Thyroid gland (tissue), 4 donors: ENCODE data around the gene DMGDH. TPM values are rescaled to one million over a fixed set of nuclear protein-coding genes. Genes with fewer than 3 reads are reported as not detected.

Experiments
- DNase-seq, 2 donors: peaks; one replicate each; pipeline ENCODE4 v3.0.0-alpha.2; 2019
- H3K27ac ChIP-seq, 3 donors: fragments of 200-600 bp; sonication (generic); 1 replicate in 2 of 3; 2 replicates in 1 of 3; pipeline ENCODE4 v1.5.1; 2016 to 2019; ENCODE audit warnings: mild to moderate bottlenecking in 1 of 3, moderate library complexity in 1 of 3
- H3K27me3 ChIP-seq: fragments of 200-600 bp; sonication (generic); one replicate; pipeline ENCODE4 v1.5.1; 2019
- H3K36me3 ChIP-seq, 2 donors: fragments of 200-600 bp; sonication (generic); one replicate each; pipeline ENCODE4 v1.5.1; 2016 to 2019
- H3K4me1 ChIP-seq, 2 donors: fragments of 200-600 bp; sonication (generic); one replicate each; pipeline ENCODE4 v1.5.1; 2017 to 2019
- H3K4me3 ChIP-seq, 3 donors: fragments of 200-600 bp; sonication (generic); replicated peaks in 1 of 3; 1 replicate in 2 of 3; 2 replicates in 1 of 3; pipeline ENCODE4 v1.5.1; 2016; ENCODE audit warnings: mild to moderate bottlenecking in 1 of 3
- H3K9me3 ChIP-seq: fragments of 200-600 bp; sonication (generic); one replicate; pipeline ENCODE4 v1.5.1; 2017
- POLR2A ChIP-seq, 2 donors: fragments of 450-650 bp; IDR thresholded peaks; one replicate each; pipeline ENCODE4 v1.6.1; 2017; ENCODE audit warnings: antibody characterized with exemption in 2 of 2, mild to moderate bottlenecking in 2 of 2, moderate library complexity in 1 of 2
- WGBS, 2 donors: methylation state at CpG; one replicate each; pipeline ENCODE4 v1.1.5; 2017; 5-methylcytosine and 5-hydroxymethylcytosine counted together
- intact Hi-C: fragments of 100-400 bp; cut with DNase I; formaldehyde crosslinking; loops from one replicate; pipeline ENCODE4 v1.15.1; 2023
- total RNA-seq, 4 donors: library from RNA; depleted of rRNA; stranded (reverse); fragments of >200 nt; gene quantifications; one replicate each; pipeline ENCODE4 v1.2.3, GENCODE V29; 2016
- TF ChIP-seq, protein P1 (sequence below), 6 experiments: fragments of 200-600 bp in 3 of 6; fragments of 450-650 bp in 3 of 6; sonication (generic) in 3 of 6; IDR thresholded peaks; one replicate each; pipeline ENCODE4 v1.5.1; 2016 to 2019; ENCODE audit warnings: antibody characterized with exemption in 6 of 6, mild to moderate bottlenecking in 2 of 6, inconsistent platforms in 1 of 6, moderate library complexity in 1 of 6

The DMGDH gene
- total RNA-seq, 4 donors from 2014 or later, result 7.0 to 15.9 (median 10.4) TPM

GRCh38 chr5:79021753-79022152, 47.7 kb downstream of the DMGDH start:
- H3K27ac ChIP-seq, result no peak overlapping the region
- no peaks in the 10 kb centered on the region for H3K9me3 ChIP-seq
- DNase-seq, result no peak
- no peak overlapping the region for H3K4me3 ChIP-seq
- no peaks in the 10 kb centered on the region for H3K4me1 ChIP-seq
- no peaks in the 10 kb centered on the region for H3K36me3 ChIP-seq
- H3K27me3 ChIP-seq, result no peaks in the 10 kb centered on the region
- no peak for TF ChIP-seq POLR2A (IDR thresholded peaks at IDR 0.05)
- TF ChIP-seq, protein P1, sequence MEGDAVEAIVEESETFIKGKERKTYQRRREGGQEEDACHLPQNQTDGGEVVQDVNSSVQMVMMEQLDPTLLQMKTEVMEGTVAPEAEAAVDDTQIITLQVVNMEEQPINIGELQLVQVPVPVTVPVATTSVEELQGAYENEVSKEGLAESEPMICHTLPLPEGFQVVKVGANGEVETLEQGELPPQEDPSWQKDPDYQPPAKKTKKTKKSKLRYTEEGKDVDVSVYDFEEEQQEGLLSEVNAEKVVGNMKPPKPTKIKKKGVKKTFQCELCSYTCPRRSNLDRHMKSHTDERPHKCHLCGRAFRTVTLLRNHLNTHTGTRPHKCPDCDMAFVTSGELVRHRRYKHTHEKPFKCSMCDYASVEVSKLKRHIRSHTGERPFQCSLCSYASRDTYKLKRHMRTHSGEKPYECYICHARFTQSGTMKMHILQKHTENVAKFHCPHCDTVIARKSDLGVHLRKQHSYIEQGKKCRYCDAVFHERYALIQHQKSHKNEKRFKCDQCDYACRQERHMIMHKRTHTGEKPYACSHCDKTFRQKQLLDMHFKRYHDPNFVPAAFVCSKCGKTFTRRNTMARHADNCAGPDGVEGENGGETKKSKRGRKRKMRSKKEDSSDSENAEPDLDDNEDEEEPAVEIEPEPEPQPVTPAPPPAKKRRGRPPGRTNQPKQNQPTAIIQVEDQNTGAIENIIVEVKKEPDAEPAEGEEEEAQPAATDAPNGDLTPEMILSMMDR (IDR thresholded peaks at IDR 0.05), result no peak
- whole genome bisulfite sequencing, 2 donors, result 46 to 50% methylated on average over 4 of the region's 4 CpGs
- intact Hi-C loops, result loop anchor here (5.0 to 10.0 kb wide), 2 partner anchors 111 to 1063 kb away; no protein-coding TSS in a partner anchor

GRCh38 chr5:79020861-79021561, 48.5 kb downstream of the DMGDH start:
- TF ChIP-seq, protein P1 (IDR thresholded peaks at IDR 0.05), result peak; percentile 48 to 83 (median 61)
- TF ChIP-seq POLR2A (IDR thresholded peaks at IDR 0.05), result no peak
- 16 to 17% methylated on average over 14 of the region's 14 CpGs for WGBS, 2 donors
- peak; percentile 60 to 66 for DNase-seq
- Histone ChIP-seq H3K4me1 (no peaks in the 10 kb centered on the region), H3K36me3 (no peaks in the 10 kb centered on the region), H3K9me3 (no peaks in the 10 kb centered on the region), H3K4me3 (no peak overlapping the region), H3K27ac (no peak overlapping the region), H3K27me3 (no peaks in the 10 kb centered on the region)
- intact Hi-C loops, result loop anchor here (5.0 to 10.0 kb wide), 2 partner anchors 111 to 1064 kb away; no protein-coding TSS in a partner anchor

DNA sequence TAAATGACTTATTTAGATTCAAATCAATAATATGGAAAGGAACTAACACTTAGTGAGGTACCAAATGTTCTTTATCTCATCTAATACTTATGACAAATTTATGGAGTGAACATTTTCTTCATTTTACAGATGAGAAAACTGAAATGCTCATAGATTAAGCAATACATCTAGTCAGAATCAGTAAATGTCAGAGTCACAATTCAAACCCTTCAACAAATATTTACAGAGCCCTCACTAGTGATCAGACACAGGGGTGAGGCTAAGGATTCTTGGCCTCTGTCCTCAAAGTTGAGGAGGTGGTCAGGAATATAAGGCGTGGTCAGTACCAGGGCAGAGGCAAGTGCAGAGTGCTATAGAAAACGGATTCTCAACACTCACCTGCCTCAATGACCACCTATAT, 54.8 kb downstream of the DMGDH start:
- Histone ChIP-seq H3K27ac (no peak overlapping the region), H3K4me3 (no peak overlapping the region), H3K9me3 (no peaks in the 10 kb centered on the region), H3K4me1 (no peaks in the 10 kb centered on the region), H3K36me3 (no peaks in the 10 kb centered on the region), H3K27me3 (no peaks in the 10 kb centered on the region)
- intact Hi-C loops, result no loop called here
- DNase-seq, result no peak
- TF ChIP-seq, protein P1 (IDR thresholded peaks at IDR 0.05), result no peak
- no peak for TF ChIP-seq POLR2A (IDR thresholded peaks at IDR 0.05)
- WGBS, 2 donors, result 83 to 84% methylated on average over 2 of the region's 2 CpGs

DNA sequence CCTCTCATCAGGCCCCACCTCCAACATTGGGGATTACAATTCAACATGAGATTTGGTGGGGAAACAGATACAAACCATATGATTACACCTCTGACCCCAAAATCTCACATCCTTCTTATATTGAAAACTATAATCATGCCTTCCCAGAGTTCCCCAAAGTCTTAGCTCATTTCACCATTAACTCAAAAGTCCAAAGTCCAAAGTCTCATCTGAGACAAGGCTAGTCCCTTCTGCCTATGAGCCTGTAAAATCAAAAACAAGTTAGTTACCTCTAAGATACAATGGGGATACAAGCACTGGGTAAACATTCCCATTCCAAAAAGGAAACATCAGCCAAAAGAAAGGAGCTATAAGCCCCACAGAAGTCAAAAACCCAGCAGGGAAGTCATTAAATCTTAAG, 57.6 kb downstream of the DMGDH start:
- Histone ChIP-seq H3K9me3 (no peaks in the 10 kb centered on the region), H3K4me3 (no peak overlapping the region), H3K4me1 (no peaks in the 10 kb centered on the region), H3K27me3 (no peaks in the 10 kb centered on the region), H3K27ac (no peak overlapping the region), H3K36me3 (no peaks in the 10 kb centered on the region)
- no peak for TF ChIP-seq POLR2A (IDR thresholded peaks at IDR 0.05)
- TF ChIP-seq, protein P1 (IDR thresholded peaks at IDR 0.05), result no peak
- no peak for DNase-seq
- intact Hi-C loops, result no loop called here

DNA sequence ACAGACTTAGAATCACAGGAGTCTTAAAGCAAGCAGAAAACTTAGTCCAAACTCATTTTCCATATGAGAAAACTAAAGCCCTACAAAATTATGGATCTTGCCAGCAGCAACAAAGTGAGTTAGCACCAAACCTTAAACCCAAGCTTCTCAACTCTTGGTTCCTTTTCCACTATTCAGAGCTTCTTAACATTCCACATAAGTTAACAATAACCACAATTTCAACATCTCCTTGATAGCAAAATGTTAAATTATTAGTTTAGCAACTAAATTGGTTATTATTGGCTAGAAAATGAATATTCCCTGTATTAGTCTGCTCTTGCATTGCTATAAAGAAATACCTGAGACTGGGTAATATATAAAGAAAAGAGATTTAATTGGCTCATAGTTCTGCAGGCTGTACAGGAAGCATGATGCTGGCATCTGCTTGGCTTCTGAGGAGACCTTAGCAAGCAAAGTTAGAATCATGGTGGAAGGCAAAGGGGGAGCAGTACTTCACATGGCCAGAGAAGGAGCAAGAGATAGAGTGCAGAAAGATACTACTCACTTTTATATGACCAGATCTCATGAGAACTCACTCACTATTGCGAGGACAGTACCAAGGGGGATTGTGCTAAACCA, 58.1 kb downstream of the DMGDH start:
- H3K4me3 ChIP-seq, result no peak overlapping the region
- H3K9me3 ChIP-seq, result no peaks in the 10 kb centered on the region
- intact Hi-C loops, result no loop called here
- H3K4me1 ChIP-seq, result no peaks in the 10 kb centered on the region
- no peak overlapping the region for H3K27ac ChIP-seq
- H3K27me3 ChIP-seq, result no peaks in the 10 kb centered on the region
- no peak for DNase-seq
- WGBS, 2 donors, result 95 to 100% methylated on average over 1 of the region's 1 CpG
- H3K36me3 ChIP-seq, result no peaks in the 10 kb centered on the region
- TF ChIP-seq POLR2A (IDR thresholded peaks at IDR 0.05), result no peak
- TF ChIP-seq, protein P1 (IDR thresholded peaks at IDR 0.05), result no peak
